Endothelial cell of umbilical vein (primary cell): ENCODE results near the gene ENTREP1. TPM values are rescaled to one million over a fixed set of nuclear protein-coding genes. Genes with fewer than 3 reads are reported as not detected.

Experiments
- BruUV-seq: library from RNA; stranded (reverse); fragments of 400-500 nt; replicated peaks from 2 replicates; lab custom pipeline; 2021; lab: Mats Ljungman, UMichigan
- CTCF ChIA-PET: fragments of 300-600, 350-600 bp; sonication (Branson Sonifier 250); formaldehyde crosslinking; loops from one replicate; lab custom pipeline; 2021; ENCODE audit warnings: antibody characterized with exemption, inconsistent platforms; lab: Charles Lee
- POLR2A ChIA-PET: fragments of 300-600, 350-600 bp; sonication (Branson Sonifier 250); formaldehyde crosslinking; loops from one replicate; lab custom pipeline; 2021; ENCODE audit warnings: antibody characterized with exemption, inconsistent platforms; lab: Charles Lee
- DNase-seq: peaks from one replicate; pipeline ENCODE4 v3.0.0-alpha.2; 2011; ENCODE audit warnings: low read depth, low spot score
- FAIRE-seq: peaks from 2 replicates; lab custom pipeline; 2011; peaks lifted over from hg19 to GRCh38; lab: Jason Lieb, UNC
- H2AFZ ChIP-seq: 2 replicates; pipeline ENCODE4 v1.6.0; 2012; ENCODE audit warnings: low read depth, low read length, control low read depth, inconsistent platforms
- H3K27ac ChIP-seq: 2 replicates; pipeline ENCODE4 v1.5.1; 2011; ENCODE audit warnings: low read depth, mild to moderate bottlenecking, control low read depth, low read length, moderate library complexity; ENCODE audit not compliant: insufficient read depth
- H3K27me3 ChIP-seq, 2 experiments: 2 replicates each; pipeline versions ENCODE4 v1.6.0 to v1.6.1; 2011; ENCODE audit warnings: low read length in 2 of 2, mixed read lengths in 1 of 2; ENCODE audit not compliant: control insufficient read depth in 2 of 2, insufficient read depth in 2 of 2
- H3K36me3 ChIP-seq, 2 experiments: 2 replicates in 1 of 2; 3 replicates in 1 of 2; pipeline ENCODE4 v1.5.1; 2011; ENCODE audit warnings: low read length in 2 of 2, mild to moderate bottlenecking in 1 of 2, moderate library complexity in 1 of 2; ENCODE audit not compliant: control insufficient read depth in 2 of 2, insufficient read depth in 2 of 2; ENCODE audit errors: extremely low read depth in 1 of 2
- H3K4me1 ChIP-seq: 3 replicates; pipeline ENCODE4 v1.5.1; 2011; ENCODE audit warnings: mild to moderate bottlenecking, low read length; ENCODE audit not compliant: control insufficient read depth, insufficient read depth; ENCODE audit errors: extremely low read depth
- H3K4me2 ChIP-seq: 2 replicates; pipeline ENCODE4 v1.6.1; 2011; ENCODE audit warnings: low read length, control low read depth, mixed read lengths; ENCODE audit not compliant: insufficient read depth
- H3K4me3 ChIP-seq, 3 experiments: fragments of 200-600 bp in 1 of 3; sonication (generic), shearing (Covaris generic) in 1 of 3; replicated peaks in 1 of 3; 2 replicates each; pipeline ENCODE4 v1.5.1; 2011 to 2016; ENCODE audit warnings: control low read depth in 3 of 3, low read length in 3 of 3, mild to moderate bottlenecking in 2 of 3, inconsistent platforms in 1 of 3, low read depth in 1 of 3, moderate library complexity in 1 of 3; ENCODE audit not compliant: insufficient read depth in 1 of 3
- H3K79me2 ChIP-seq: 2 replicates; pipeline ENCODE4 v1.6.0; 2012; ENCODE audit warnings: low read length, inconsistent platforms; ENCODE audit not compliant: control insufficient read depth, insufficient read depth
- H3K9ac ChIP-seq: replicated peaks from 2 replicates; pipeline ENCODE3; 2011; ENCODE audit warnings: low read length, control low read depth; ENCODE audit not compliant: insufficient read depth; ENCODE audit errors: extremely low read depth
- H3K9me1 ChIP-seq: replicated peaks from 3 replicates; pipeline ENCODE4 v1.6.0; 2011; ENCODE audit warnings: mild to moderate bottlenecking, low read length; ENCODE audit not compliant: control insufficient read depth, insufficient read depth; ENCODE audit errors: extremely low read depth
- H3K9me3 ChIP-seq: replicated peaks from 2 replicates; pipeline ENCODE4 v1.5.1; 2012; ENCODE audit warnings: low read length, inconsistent platforms; ENCODE audit not compliant: control insufficient read depth, insufficient read depth
- H4K20me1 ChIP-seq: replicated peaks from 2 replicates; pipeline ENCODE3; 2011; ENCODE audit warnings: mild to moderate bottlenecking, low read length; ENCODE audit not compliant: control insufficient read depth, insufficient read depth; ENCODE audit errors: extremely low read depth
- EZH2 ChIP-seq: IDR thresholded peaks from 2 replicates; pipeline ENCODE4 v1.6.1; 2012; ENCODE audit warnings: borderline replicate concordance, low read depth, mild to moderate bottlenecking, moderate library complexity, low read length, inconsistent platforms; ENCODE audit not compliant: severe bottlenecking
- FOS ChIP-seq: IDR thresholded peaks from 2 replicates; pipeline ENCODE4 v1.6.1; 2011; ENCODE audit warnings: mild to moderate bottlenecking, low read length, moderate library complexity, borderline replicate concordance; ENCODE audit not compliant: insufficient read depth
- GATA2 ChIP-seq: IDR thresholded peaks from 2 replicates; pipeline ENCODE4 v1.7.0; 2011; ENCODE audit warnings: low read depth, mild to moderate bottlenecking, moderate library complexity, mixed read lengths, low read length; ENCODE audit not compliant: insufficient read length, insufficient read depth
- JUN ChIP-seq: IDR thresholded peaks from 2 replicates; pipeline ENCODE4 v1.6.1; 2011; ENCODE audit warnings: borderline replicate concordance, low read depth; ENCODE audit not compliant: insufficient read length, insufficient read depth
- MYC ChIP-seq: IDR thresholded peaks from one replicate; pipeline ENCODE4 v1.6.1; 2011; ENCODE audit warnings: mild to moderate bottlenecking, low read depth, low read length
- POLR2AphosphoS5 ChIP-seq: IDR thresholded peaks from 2 replicates; pipeline ENCODE4 v1.6.1; 2012; ENCODE audit warnings: low read depth, mild to moderate bottlenecking, control low read depth, low read length, moderate library complexity; ENCODE audit not compliant: insufficient read depth
- dilution Hi-C: fragments of 300-500 bp; cut with MboI; formaldehyde crosslinking; loops from one replicate; pipeline ENCODE4 v1.15.0; 2019; ENCODE audit warnings: low sequenced_read_pairs; ENCODE audit not compliant: extremely low pct_ligation_motif_present
- intact Hi-C: fragments of 100-400 bp; cut with micrococcal nuclease; formaldehyde crosslinking; loops from one replicate; pipeline ENCODE4 v1.10.0; 2022
- polyA plus RNA-seq, 4 experiments: library from polyadenylated mRNA; depleted of rRNA in 3 of 4; stranded (reverse) in 3 of 4; unstranded in 1 of 4; fragments of >200 nt; gene quantifications; 2 replicates each; pipeline versions ENCODE4 v1.2.1 to v1.2.3, GENCODE V29; 2011 to 2012; ENCODE audit warnings: missing spikeins in 1 of 4
- total RNA-seq: library from RNA; stranded (reverse); gene quantifications from 2 replicates; pipeline ENCODE4 v1.2.3, GENCODE V29; 2021
- TF ChIP-seq, protein P1 (sequence below), 2 donors: IDR thresholded peaks; 1 replicate in 1 of 2; 2 replicates in 1 of 2; pipeline ENCODE4 v1.5.1; 2011; ENCODE audit warnings: low read length in 2 of 2, mild to moderate bottlenecking in 2 of 2, moderate library complexity in 2 of 2, control low read depth in 1 of 2, inconsistent platforms in 1 of 2, low read depth in 1 of 2; ENCODE audit not compliant: insufficient read depth in 1 of 2; ENCODE audit errors: extremely low read depth in 1 of 2
- TF ChIP-seq, protein P2 (sequence below): IDR thresholded peaks from 2 replicates; pipeline ENCODE4 v1.6.1; 2011; ENCODE audit not compliant: insufficient read depth, insufficient read length

ENTREP1 gene
- total and polyA plus RNA-seq, 2 donors (not counting 3 experiments of a cell fraction or from before 2014, with no cell fraction given) = 7.1 to 13.5 TPM

DNA sequence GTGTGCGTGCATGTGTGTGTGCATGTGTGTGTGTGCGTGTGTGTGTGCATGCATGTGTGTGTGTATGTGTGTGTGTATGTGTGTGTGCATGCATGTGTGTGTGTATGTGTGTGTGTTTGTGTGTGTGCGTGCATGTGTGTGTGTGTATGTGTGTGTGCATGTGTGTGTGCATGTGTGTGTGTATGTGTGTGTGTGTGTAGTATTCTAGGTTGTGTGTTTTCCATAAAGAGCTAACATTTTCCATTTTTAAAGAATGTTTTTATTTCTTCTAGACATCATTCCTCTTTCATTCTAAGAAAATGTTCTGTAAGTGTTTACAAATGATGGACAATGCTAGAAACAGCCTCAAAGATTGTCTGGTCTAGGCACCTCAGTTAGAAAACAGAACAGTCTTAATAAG lies 15.6 kb downstream of the ENTREP1 start:
- H3K9me1 ChIP-seq = peaks cover 2% of the 10 kb centered on the region
- dilution Hi-C loops = no loop called here
- H3K9ac ChIP-seq = no peak overlapping the region
- no peaks in the 10 kb centered on the region for H4K20me1 ChIP-seq
- H3K27me3 ChIP-seq = no peaks in the 10 kb centered on the region
- no peaks in the 10 kb centered on the region for H3K79me2 ChIP-seq
- H3K9me3 ChIP-seq = no peaks in the 10 kb centered on the region
- POLR2A ChIA-PET = no interaction called here
- H3K27ac ChIP-seq = no peak overlapping the region
- no peak overlapping the region for H3K4me2 ChIP-seq
- TF ChIP-seq, protein P1, sequence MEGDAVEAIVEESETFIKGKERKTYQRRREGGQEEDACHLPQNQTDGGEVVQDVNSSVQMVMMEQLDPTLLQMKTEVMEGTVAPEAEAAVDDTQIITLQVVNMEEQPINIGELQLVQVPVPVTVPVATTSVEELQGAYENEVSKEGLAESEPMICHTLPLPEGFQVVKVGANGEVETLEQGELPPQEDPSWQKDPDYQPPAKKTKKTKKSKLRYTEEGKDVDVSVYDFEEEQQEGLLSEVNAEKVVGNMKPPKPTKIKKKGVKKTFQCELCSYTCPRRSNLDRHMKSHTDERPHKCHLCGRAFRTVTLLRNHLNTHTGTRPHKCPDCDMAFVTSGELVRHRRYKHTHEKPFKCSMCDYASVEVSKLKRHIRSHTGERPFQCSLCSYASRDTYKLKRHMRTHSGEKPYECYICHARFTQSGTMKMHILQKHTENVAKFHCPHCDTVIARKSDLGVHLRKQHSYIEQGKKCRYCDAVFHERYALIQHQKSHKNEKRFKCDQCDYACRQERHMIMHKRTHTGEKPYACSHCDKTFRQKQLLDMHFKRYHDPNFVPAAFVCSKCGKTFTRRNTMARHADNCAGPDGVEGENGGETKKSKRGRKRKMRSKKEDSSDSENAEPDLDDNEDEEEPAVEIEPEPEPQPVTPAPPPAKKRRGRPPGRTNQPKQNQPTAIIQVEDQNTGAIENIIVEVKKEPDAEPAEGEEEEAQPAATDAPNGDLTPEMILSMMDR (IDR thresholded peaks at IDR 0.05; ENCODE audit: extremely low read depth in 1 of 2, insufficient read depth in 1 of 2, low read depth in 1 of 2, low read length in 2 of 2) = no peak
- TF ChIP-seq FOS (no peak), GATA2 (no peak), EZH2 (no peak), POLR2AphosphoS5 (no peak), JUN (no peak), MYC (no peak)
- TF ChIP-seq, protein P2, sequence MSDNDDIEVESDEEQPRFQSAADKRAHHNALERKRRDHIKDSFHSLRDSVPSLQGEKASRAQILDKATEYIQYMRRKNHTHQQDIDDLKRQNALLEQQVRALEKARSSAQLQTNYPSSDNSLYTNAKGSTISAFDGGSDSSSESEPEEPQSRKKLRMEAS = no peak
- DNase-seq (no peak), FAIRE-seq (no peak)
- intact Hi-C loops = no loop called here
- CTCF ChIA-PET = interaction anchor here (0.9 to 1.4 kb wide), 2 partner anchors 9 to 12 kb away, joined by 3 to 5 read pairs; no protein-coding TSS in a partner anchor
- no TSS peak for BruUV-seq
- H3K4me1 ChIP-seq = no peaks in the 10 kb centered on the region
- H2AFZ ChIP-seq = no peak overlapping the region
- no peak overlapping the region for H3K4me3 ChIP-seq
- H3K36me3 ChIP-seq = no peaks in the 10 kb centered on the region
